Lung (tissue), 12 donors: ENCODE measurements around the gene P3H3. TPM values are rescaled to one million over a fixed set of nuclear protein-coding genes. Genes with fewer than 3 reads are reported as not detected.
A peak's percentile ranks its signal among the peaks of the same experiment; 100 is the strongest.

Experiments
- ATAC-seq: fragments of 200-7000 bp; cut with Tn5 transposase; one replicate; pipeline ENCODE4 v1.9.1; 2020; ENCODE audit warnings: moderate number of reproducible peaks; ENCODE audit not compliant: insufficient read depth, low FRiP score
- DNase-seq, 3 donors: peaks; one replicate each; pipeline ENCODE4 v3.0.0-alpha.2; 2013 to 2017
- H3K27ac ChIP-seq, 2 donors: one replicate each; pipeline ENCODE4 v1.5.1; 2013; ENCODE audit warnings: mild to moderate bottlenecking in 2 of 2, moderate library complexity in 2 of 2, control low read depth in 1 of 2, inconsistent platforms in 1 of 2, low read depth in 1 of 2, low read length in 1 of 2
- H3K27me3 ChIP-seq, 3 donors: one replicate each; pipeline ENCODE4 v1.5.1; 2013; ENCODE audit warnings: low read length in 2 of 3; ENCODE audit not compliant: control insufficient read depth in 3 of 3, insufficient read depth in 3 of 3
- H3K36me3 ChIP-seq, 4 donors: one replicate each; pipeline ENCODE4 v1.5.1; 2013; ENCODE audit warnings: low read length in 4 of 4, mild to moderate bottlenecking in 1 of 4, moderate library complexity in 1 of 4; ENCODE audit not compliant: control insufficient read depth in 4 of 4, insufficient read depth in 4 of 4
- H3K4me1 ChIP-seq, 5 donors: one replicate each; pipeline ENCODE4 v1.5.1; 2013; ENCODE audit warnings: low read length in 5 of 5, mild to moderate bottlenecking in 2 of 5, moderate library complexity in 1 of 5; ENCODE audit not compliant: control insufficient read depth in 5 of 5, insufficient read depth in 5 of 5
- H3K4me3 ChIP-seq: one replicate; pipeline ENCODE4 v1.5.1; 2013; ENCODE audit warnings: mild to moderate bottlenecking, control low read depth, moderate library complexity
- H3K9ac ChIP-seq, 2 donors: one replicate each; pipeline ENCODE4 v1.5.1; 2013; ENCODE audit warnings: low read length in 2 of 2, control low read depth in 1 of 2; ENCODE audit not compliant: insufficient read depth in 1 of 2
- H3K9me3 ChIP-seq, 4 donors: one replicate each; pipeline ENCODE4 v1.5.1; 2013; ENCODE audit warnings: low read length in 3 of 4, mild to moderate bottlenecking in 1 of 4, moderate library complexity in 1 of 4; ENCODE audit not compliant: control insufficient read depth in 4 of 4, insufficient read depth in 3 of 4
- WGBS, 2 donors: extraction: QIAGEN DNeasy Blood & Tissue Kit; methylation state at CpG; one replicate each; pipeline ENCODE4 v1.1.7; 2013; 5-methylcytosine and 5-hydroxymethylcytosine counted together
- polyA plus RNA-seq, 2 donors: library from polyadenylated mRNA; stranded (reverse); fragments of 200-250 nt; gene quantifications; one replicate each; pipeline ENCODE4 v1.2.1, GENCODE V29; 2013
- total RNA-seq, 2 donors: library from RNA; depleted of rRNA in 1 of 2; stranded (reverse); fragments of >200 nt in 1 of 2; gene quantifications; one replicate each; pipeline ENCODE4 v1.2.1, GENCODE V29; 2014 to 2021
- TF ChIP-seq, protein P1 (sequence below): IDR thresholded peaks from 2 replicates; pipeline ENCODE4 v1.5.1; 2012; ENCODE audit warnings: mild to moderate bottlenecking; ENCODE audit errors: control extremely low read depth, extremely low read depth
- donor health status: control.
- donor health status: control.
- donor health status: Bipolar disorder and iron deficiency.
- donor health status: healthy.
- donor health status: DM: yes; HTN: yes; CAD: no.

The P3H3 gene
- total and polyA plus RNA-seq, 4 donors, result 9.3 to 23.3 (median 14.2) TPM

DNA sequence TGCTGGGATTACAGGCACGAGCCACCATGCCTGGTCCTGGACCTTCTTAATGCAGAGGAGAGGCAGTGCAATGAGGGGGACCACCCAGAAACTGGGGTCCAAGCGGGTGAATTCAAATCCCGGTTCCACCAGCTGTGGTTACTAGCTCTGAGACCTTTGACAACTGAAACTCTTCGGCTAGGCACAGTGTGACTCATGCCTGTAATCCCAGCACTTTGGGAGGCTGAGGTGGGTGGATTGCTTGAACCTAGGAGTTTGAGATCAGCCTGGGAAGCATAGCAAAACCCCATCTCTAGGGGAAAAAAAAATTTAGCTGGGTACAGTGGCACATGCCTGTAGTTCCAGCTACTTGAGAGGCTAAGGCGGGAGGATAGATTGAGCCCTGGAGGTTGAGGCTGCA is 43.9 kb upstream of the P3H3 start:
- no peak overlapping the region for H3K27ac ChIP-seq
- ATAC-seq, result no peak
- 73 to 82% methylated on average over 5 of the region's 5 CpGs for WGBS, 2 donors

GRCh38 chr12:6784761-6785160 is 43.4 kb upstream of the P3H3 start:
- Histone ChIP-seq H3K36me3 (no peaks in the 10 kb centered on the region), H3K27ac (no peak overlapping the region), H3K9me3 (no peaks in the 10 kb centered on the region), H3K27me3 (no peaks in the 10 kb centered on the region), H3K4me3 (no peak overlapping the region), H3K4me1 (peaks cover 0 to 15% (median 9%) of the 10 kb centered on the region in 5 donors), H3K9ac (no peak overlapping the region)
- DNase-seq (no peak), ATAC-seq (no peak)
- TF ChIP-seq, protein P1, sequence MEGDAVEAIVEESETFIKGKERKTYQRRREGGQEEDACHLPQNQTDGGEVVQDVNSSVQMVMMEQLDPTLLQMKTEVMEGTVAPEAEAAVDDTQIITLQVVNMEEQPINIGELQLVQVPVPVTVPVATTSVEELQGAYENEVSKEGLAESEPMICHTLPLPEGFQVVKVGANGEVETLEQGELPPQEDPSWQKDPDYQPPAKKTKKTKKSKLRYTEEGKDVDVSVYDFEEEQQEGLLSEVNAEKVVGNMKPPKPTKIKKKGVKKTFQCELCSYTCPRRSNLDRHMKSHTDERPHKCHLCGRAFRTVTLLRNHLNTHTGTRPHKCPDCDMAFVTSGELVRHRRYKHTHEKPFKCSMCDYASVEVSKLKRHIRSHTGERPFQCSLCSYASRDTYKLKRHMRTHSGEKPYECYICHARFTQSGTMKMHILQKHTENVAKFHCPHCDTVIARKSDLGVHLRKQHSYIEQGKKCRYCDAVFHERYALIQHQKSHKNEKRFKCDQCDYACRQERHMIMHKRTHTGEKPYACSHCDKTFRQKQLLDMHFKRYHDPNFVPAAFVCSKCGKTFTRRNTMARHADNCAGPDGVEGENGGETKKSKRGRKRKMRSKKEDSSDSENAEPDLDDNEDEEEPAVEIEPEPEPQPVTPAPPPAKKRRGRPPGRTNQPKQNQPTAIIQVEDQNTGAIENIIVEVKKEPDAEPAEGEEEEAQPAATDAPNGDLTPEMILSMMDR, result no peak
- 22 to 46% methylated on average over 5 of the region's 5 CpGs for WGBS, 2 donors

More for the DNA sequence above, 43.9 kb upstream of the P3H3 start:
- Histone ChIP-seq H3K27me3 (no peaks in the 10 kb centered on the region), H3K9me3 (no peaks in the 10 kb centered on the region), H3K36me3 (no peaks in the 10 kb centered on the region), H3K4me3 (no peak overlapping the region), H3K9ac (no peak overlapping the region), H3K4me1 (peaks cover 0 to 15% (median 9%) of the 10 kb centered on the region in 5 donors)
- DNase-seq, result no peak
- TF ChIP-seq, protein P1, result no peak

DNA sequence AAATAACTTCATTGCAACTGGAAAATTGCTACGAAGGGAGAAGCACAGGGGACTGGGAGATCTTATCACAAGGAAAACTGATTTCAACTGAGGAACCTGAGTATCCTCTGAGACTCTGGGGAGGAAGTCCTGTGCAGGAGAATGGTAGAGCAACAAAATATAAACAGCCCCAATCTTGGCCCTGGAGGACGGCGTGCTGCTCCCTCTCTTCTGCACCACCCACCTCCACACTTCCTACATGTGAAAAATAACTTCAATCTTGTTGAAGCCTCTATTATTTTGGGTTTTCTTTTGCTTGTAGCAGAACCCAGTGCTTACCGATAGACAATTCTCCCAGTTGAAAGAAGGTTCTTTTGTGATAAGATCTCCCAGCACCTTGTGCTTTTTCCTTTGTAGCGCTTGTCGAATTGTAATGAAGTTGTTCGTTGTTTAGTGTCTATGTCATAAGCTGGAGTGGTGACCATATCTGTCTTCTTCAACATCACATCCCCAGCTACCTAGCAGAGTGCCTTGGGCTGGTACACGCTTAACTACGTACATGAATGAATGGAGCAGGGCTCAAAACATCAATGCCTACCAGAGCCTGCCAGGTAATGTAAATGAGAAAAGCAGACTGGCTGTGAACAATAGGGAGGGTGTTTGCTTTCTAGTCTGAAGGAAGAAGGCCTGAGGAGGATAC is 41.7 kb upstream of the P3H3 start:
- DNase-seq, result no peak
- no peak for ATAC-seq
- Histone ChIP-seq H3K4me3 (no peak overlapping the region), H3K9ac (peak overlapping the region in 1 of 2 donors; percentile 27), H3K27ac (no peak overlapping the region), H3K9me3 (no peaks in the 10 kb centered on the region), H3K36me3 (no peaks in the 10 kb centered on the region), H3K27me3 (no peaks in the 10 kb centered on the region), H3K4me1 (peaks cover 0 to 23% (median 12%) of the 10 kb centered on the region in 5 donors)
- WGBS, 2 donors, result 51 to 58% methylated on average over 9 of the region's 9 CpGs
- TF ChIP-seq, protein P1, result no peak
